ENCODE measurements around the gene SHC4.

SHC4 gene

GRCh38 chr15:48806151-48806550 is 157.6 kb downstream of the SHC4 start:
- FAIRE-seq (no peak), DNase-seq (ENCODE audit: insufficient read length, low spot score) (no peak)
- TF ChIP-seq, protein P1, sequence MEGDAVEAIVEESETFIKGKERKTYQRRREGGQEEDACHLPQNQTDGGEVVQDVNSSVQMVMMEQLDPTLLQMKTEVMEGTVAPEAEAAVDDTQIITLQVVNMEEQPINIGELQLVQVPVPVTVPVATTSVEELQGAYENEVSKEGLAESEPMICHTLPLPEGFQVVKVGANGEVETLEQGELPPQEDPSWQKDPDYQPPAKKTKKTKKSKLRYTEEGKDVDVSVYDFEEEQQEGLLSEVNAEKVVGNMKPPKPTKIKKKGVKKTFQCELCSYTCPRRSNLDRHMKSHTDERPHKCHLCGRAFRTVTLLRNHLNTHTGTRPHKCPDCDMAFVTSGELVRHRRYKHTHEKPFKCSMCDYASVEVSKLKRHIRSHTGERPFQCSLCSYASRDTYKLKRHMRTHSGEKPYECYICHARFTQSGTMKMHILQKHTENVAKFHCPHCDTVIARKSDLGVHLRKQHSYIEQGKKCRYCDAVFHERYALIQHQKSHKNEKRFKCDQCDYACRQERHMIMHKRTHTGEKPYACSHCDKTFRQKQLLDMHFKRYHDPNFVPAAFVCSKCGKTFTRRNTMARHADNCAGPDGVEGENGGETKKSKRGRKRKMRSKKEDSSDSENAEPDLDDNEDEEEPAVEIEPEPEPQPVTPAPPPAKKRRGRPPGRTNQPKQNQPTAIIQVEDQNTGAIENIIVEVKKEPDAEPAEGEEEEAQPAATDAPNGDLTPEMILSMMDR (IDR thresholded peaks at IDR 0.05; ENCODE audit: insufficient read depth, missing control alignments), result no peak

- FAIRE-seq, result no peak
- TF ChIP-seq, protein P1 (IDR thresholded peaks at IDR 0.05; ENCODE audit: insufficient read depth, missing control alignments), result no peak
Measured at GRCh38 chr15:48805591-48805990, 158.1 kb downstream of the SHC4 start.

GRCh38 chr15:48803877-48804276 is 159.8 kb downstream of the SHC4 start:
- FAIRE-seq, result no peak
- no peak for DNase-seq (ENCODE audit: insufficient read length, low spot score)
- TF ChIP-seq, protein P1 (IDR thresholded peaks at IDR 0.05; ENCODE audit: insufficient read depth, missing control alignments), result no peak

More at GRCh38 chr15:48805591-48805990, 158.1 kb downstream of the SHC4 start:
- DNase-seq (ENCODE audit: insufficient read length, low spot score), result no peak

GRCh38 chr15:48802867-48803266 is 160.9 kb downstream of the SHC4 start:
- FAIRE-seq (peak; percentile 21), DNase-seq (ENCODE audit: insufficient read length, low spot score) (no peak)
- TF ChIP-seq, protein P1 (IDR thresholded peaks at IDR 0.05; ENCODE audit: insufficient read depth, missing control alignments), result no peak

DNA sequence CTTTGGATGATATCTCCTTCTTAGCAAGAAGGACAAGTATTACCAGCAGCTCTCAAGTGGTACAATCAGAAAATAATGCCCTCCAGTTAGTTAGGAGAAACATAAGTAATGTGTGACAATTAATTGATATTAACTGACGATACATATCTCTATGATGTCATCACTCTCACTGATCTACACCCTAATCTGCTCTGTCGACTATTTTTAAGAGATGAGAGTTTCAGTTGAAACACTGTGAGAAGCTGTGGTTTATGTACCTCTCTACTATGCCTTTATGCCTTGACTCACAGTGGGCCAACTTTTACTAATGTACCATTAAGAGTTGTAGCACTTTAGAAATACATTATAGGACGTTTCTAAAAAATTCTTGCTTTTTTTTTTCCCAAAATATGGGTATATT is 161.5 kb downstream of the SHC4 start:
- TF ChIP-seq, protein P1 (IDR thresholded peaks at IDR 0.05; ENCODE audit: insufficient read depth, missing control alignments), result no peak
- no peak for FAIRE-seq
- no peak for DNase-seq (ENCODE audit: insufficient read length, low spot score)

DNA sequence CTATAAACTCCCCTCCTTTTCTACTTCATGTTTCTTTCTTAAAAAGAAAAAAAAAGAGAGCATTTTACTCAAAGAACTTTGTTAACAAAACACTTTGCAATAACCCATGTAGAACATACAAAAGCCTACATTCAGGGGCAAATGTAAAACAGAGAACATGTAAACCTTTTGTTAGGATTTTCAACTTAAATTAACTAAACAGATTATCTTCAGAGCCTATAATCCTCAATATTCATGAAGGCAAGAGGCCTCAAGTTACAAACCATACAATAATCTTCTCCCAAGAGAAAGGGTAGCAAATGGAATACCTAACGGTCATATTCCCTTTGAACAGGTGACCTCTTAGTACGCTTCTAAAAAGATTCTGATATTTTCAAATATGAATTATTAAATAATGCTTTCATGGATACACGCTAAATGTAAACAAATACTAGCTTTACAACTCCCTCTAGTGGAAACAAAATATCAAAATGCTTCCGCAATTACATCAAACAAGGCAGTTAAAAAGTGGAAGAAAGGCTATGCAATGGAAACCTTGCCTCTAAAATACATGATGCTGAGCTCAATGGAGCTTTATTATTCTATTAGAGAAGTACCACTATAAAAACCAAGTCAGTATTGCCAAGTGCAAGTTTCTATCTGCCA is 162.8 kb downstream of the SHC4 start:
- DNase-seq (ENCODE audit: insufficient read length, low spot score), result no peak
- peak; percentile 32 for FAIRE-seq
- TF ChIP-seq, protein P1 (IDR thresholded peaks at IDR 0.05; ENCODE audit: insufficient read depth, missing control alignments), result peak; percentile 46

GRCh38 chr15:48800245-48800644 is 163.5 kb downstream of the SHC4 start:
- DNase-seq (ENCODE audit: insufficient read length, low spot score) (no peak), FAIRE-seq (no peak)
- TF ChIP-seq, protein P1 (IDR thresholded peaks at IDR 0.05; ENCODE audit: insufficient read depth, missing control alignments), result no peak
